GM23338 (cell line): ENCODE results near the gene EFEMP1. TPM values are rescaled to one million over a fixed set of nuclear protein-coding genes. Genes with fewer than 3 reads are reported as not detected.

Source experiments
- ATAC-seq: fragments of 200-7000 bp; cut with Tn5 transposase; 3 replicates; pipeline ENCODE4 v1.9.1; 2020
- DNase-seq: peaks from one replicate; pipeline ENCODE4 v3.0.0-alpha.2; 2015; ENCODE audit warnings: low spot score
- H2AFZ ChIP-seq: fragments of 200-600 bp; sonication (generic); 2 replicates; pipeline ENCODE4 v1.8.0; 2016; ENCODE audit warnings: antibody characterized with exemption, mild to moderate bottlenecking, moderate library complexity
- H3F3A ChIP-seq: fragments of 200-600 bp; sonication (generic); replicated peaks from 2 replicates; pipeline ENCODE4 v1.8.0; 2017; ENCODE audit warnings: antibody characterized with exemption, mixed run types, low read depth
- H3K27ac ChIP-seq: fragments of 200-600 bp; sonication (generic); 2 replicates; pipeline ENCODE4 v1.6.1; 2016; ENCODE audit warnings: low read depth
- H3K27me3 ChIP-seq: fragments of 200-600 bp; sonication (generic); 2 replicates; pipeline ENCODE4 v1.8.0; 2016; ENCODE audit warnings: mild to moderate bottlenecking, mixed run types, moderate library complexity; ENCODE audit not compliant: insufficient read depth
- H3K36me3 ChIP-seq: fragments of 200-600 bp; sonication (generic); 2 replicates; pipeline ENCODE4 v1.8.0; 2016; ENCODE audit warnings: mild to moderate bottlenecking; ENCODE audit not compliant: insufficient read depth
- H3K4me1 ChIP-seq: fragments of 200-600 bp; sonication (generic); 2 replicates; pipeline ENCODE4 v1.8.0; 2016; ENCODE audit warnings: mild to moderate bottlenecking, moderate library complexity; ENCODE audit not compliant: insufficient read depth
- H3K4me2 ChIP-seq: fragments of 200-600 bp; sonication (generic); 2 replicates; pipeline ENCODE4 v1.7.1; 2017; ENCODE audit warnings: mixed run types
- H3K4me3 ChIP-seq: fragments of 200-600 bp; sonication (generic); 2 replicates; pipeline ENCODE4 v1.6.1; 2016; ENCODE audit warnings: mixed run types
- H3K79me2 ChIP-seq: fragments of 200-600 bp; sonication (generic); replicated peaks from 2 replicates; pipeline ENCODE4 v1.8.0; 2017; ENCODE audit warnings: mild to moderate bottlenecking; ENCODE audit not compliant: insufficient read depth
- H3K9me2 ChIP-seq: fragments of 200-600 bp; sonication (generic); 2 replicates; pipeline ENCODE4 v1.8.0; 2017; ENCODE audit not compliant: insufficient read depth
- H4K20me1 ChIP-seq: fragments of 200-600 bp; sonication (generic); replicated peaks from 2 replicates; pipeline ENCODE4 v1.8.0; 2017; ENCODE audit warnings: mild to moderate bottlenecking; ENCODE audit not compliant: insufficient read depth
- H3K27ac Mint-ChIP-seq: 2 replicates; pipeline ENCODE4 v1.8.0; 2020; ENCODE audit warnings: inconsistent platforms, mild to moderate bottlenecking, moderate library complexity, mixed read lengths
- H3K27me3 Mint-ChIP-seq: 3 replicates; pipeline ENCODE4 v1.8.0; 2022; ENCODE audit warnings: low read depth, mild to moderate bottlenecking, moderate library complexity, mixed read lengths, inconsistent platforms; ENCODE audit not compliant: insufficient read depth, poor library complexity
- H3K36me3 Mint-ChIP-seq: 3 replicates; pipeline ENCODE4 v1.8.0; 2021; ENCODE audit warnings: low read depth, mild to moderate bottlenecking, inconsistent platforms, moderate library complexity, mixed read lengths
- H3K4me1 Mint-ChIP-seq: 3 replicates; pipeline ENCODE4 v1.8.0; 2020; ENCODE audit warnings: mild to moderate bottlenecking, inconsistent platforms, mixed read lengths
- H3K4me3 Mint-ChIP-seq: 3 replicates; pipeline ENCODE4 v1.8.0; 2021; ENCODE audit warnings: moderate library complexity, mild to moderate bottlenecking, inconsistent platforms, mixed read lengths
- H3K9me3 Mint-ChIP-seq: 3 replicates; pipeline ENCODE4 v1.8.0; 2020; ENCODE audit warnings: moderate library complexity, mild to moderate bottlenecking, inconsistent platforms, mixed read lengths
- CREB1 ChIP-seq: fragments of 250-450 bp; sonication (Bioruptor Pico); IDR thresholded peaks from 2 replicates; pipeline ENCODE4 v1.5.0; 2020; ENCODE audit warnings: low read depth, mild to moderate bottlenecking, moderate library complexity
- ETS1 ChIP-seq: IDR thresholded peaks from 2 replicates; pipeline ENCODE4 v1.6.1; 2016; ENCODE audit warnings: antibody characterized with exemption
- EZH2 ChIP-seq: fragments of 200-600 bp; sonication (generic); IDR thresholded peaks from one replicate; pipeline ENCODE4 v1.8.0; 2017; ENCODE audit warnings: antibody characterized with exemption, mild to moderate bottlenecking, low read depth; ENCODE audit not compliant: unreplicated experiment
- EZH2phosphoT487 ChIP-seq: fragments of 200-600 bp; sonication (generic); IDR thresholded peaks from one replicate; pipeline ENCODE4 v1.8.1; 2018; ENCODE audit warnings: antibody characterized with exemption; ENCODE audit not compliant: unreplicated experiment
- NANOG ChIP-seq: IDR thresholded peaks from 2 replicates; pipeline ENCODE4 v1.6.1; 2016; ENCODE audit warnings: antibody characterized with exemption, borderline replicate concordance
- POLR2AphosphoS5 ChIP-seq: IDR thresholded peaks from 2 replicates; pipeline ENCODE4 v1.6.1; 2016; ENCODE audit warnings: antibody characterized with exemption, low read depth
- REST ChIP-seq: IDR thresholded peaks from one replicate; pipeline ENCODE4 v1.6.1; 2018; ENCODE audit warnings: antibody characterized with exemption; ENCODE audit not compliant: unreplicated experiment
- ZNF114 ChIP-seq: fragments of 250-450 bp; sonication (Bioruptor Pico); IDR thresholded peaks from 2 replicates; pipeline ENCODE4 v1.5.0; 2020; ENCODE audit warnings: mild to moderate bottlenecking, moderate library complexity
- ZNF331 ChIP-seq: fragments of 250-450 bp; sonication (Bioruptor Pico); IDR thresholded peaks from 2 replicates; pipeline ENCODE4 v1.5.0; 2020; ENCODE audit warnings: low read depth, mild to moderate bottlenecking, moderate library complexity
- polyA plus RNA-seq: library from polyadenylated mRNA; unstranded; fragments of >200 nt; fragmentation: Nextera tagmentation; extraction: Ambion mirVana; gene quantifications from 2 replicates; pipeline ENCODE4 v1.2.1, GENCODE V29; 2016
- total RNA-seq: library from RNA; depleted of rRNA; stranded (reverse); fragments of >200 nt; shearing (Covaris generic); gene quantifications from 2 replicates; pipeline ENCODE4 v1.2.3, GENCODE V29; 2014

Gene EFEMP1
- total and polyA plus RNA-seq, 2 experiments from 2014 or later = 12.6 to 22.5 TPM

- TF ChIP-seq EZH2phosphoT487 = no peak
Observed at GRCh38 chr2:55869637-55870325, 53.8 kb downstream of the EFEMP1 start (continued).

GRCh38 chr2:55865096-55865835 is 58.3 kb downstream of the EFEMP1 start:
- Histone ChIP-seq H3K4me1 (no peaks in the 10 kb centered on the region), H3K79me2 (no peaks in the 10 kb centered on the region), H3K27me3 (no peaks in the 10 kb centered on the region), H3K4me2 (no peak overlapping the region), H3K36me3 (no peaks in the 10 kb centered on the region), H3K4me3 (no peak overlapping the region), H4K20me1 (no peaks in the 10 kb centered on the region), H3K27ac (no peak overlapping the region), H2AFZ (no peak overlapping the region), H3K9me2 (no peaks in the 10 kb centered on the region), H3F3A (no peaks in the 10 kb centered on the region)
- TF ChIP-seq POLR2AphosphoS5 (no peak), REST (no peak), ZNF114 (no peak), NANOG (no peak), ZNF331 (no peak), CREB1 (CRISPR knock-in tag) (no peak), EZH2 (no peak), ETS1 (no peak), EZH2phosphoT487 (no peak)
- Mint-ChIP-seq H3K4me1 (no peaks in the 10 kb centered on the region), H3K9me3 (no peaks in the 10 kb centered on the region), H3K36me3 (no peaks in the 10 kb centered on the region), H3K4me3 (no peak overlapping the region), H3K27me3 (no peaks in the 10 kb centered on the region), H3K27ac (no peak overlapping the region)
- ATAC-seq = no peak
- DNase-seq = no peak
